HS-5 (cell line): ENCODE data around the gene GNAO1.

Experiments
- DNase-seq: peaks from one replicate; pipeline ENCODE4 v3.0.0-alpha.2; 2012; ENCODE audit warnings: low read depth

The GNAO1 gene

GRCh38 chr16:56336711-56337110, 145.4 kb downstream of the GNAO1 start:
- DNase-seq, result no peak

GRCh38 chr16:56337131-56337857, 146.0 kb downstream of the GNAO1 start:
- DNase-seq, result no peak

- no peak for DNase-seq
Observed at GRCh38 chr16:56337858-56338325, 146.6 kb downstream of the GNAO1 start.

DNA sequence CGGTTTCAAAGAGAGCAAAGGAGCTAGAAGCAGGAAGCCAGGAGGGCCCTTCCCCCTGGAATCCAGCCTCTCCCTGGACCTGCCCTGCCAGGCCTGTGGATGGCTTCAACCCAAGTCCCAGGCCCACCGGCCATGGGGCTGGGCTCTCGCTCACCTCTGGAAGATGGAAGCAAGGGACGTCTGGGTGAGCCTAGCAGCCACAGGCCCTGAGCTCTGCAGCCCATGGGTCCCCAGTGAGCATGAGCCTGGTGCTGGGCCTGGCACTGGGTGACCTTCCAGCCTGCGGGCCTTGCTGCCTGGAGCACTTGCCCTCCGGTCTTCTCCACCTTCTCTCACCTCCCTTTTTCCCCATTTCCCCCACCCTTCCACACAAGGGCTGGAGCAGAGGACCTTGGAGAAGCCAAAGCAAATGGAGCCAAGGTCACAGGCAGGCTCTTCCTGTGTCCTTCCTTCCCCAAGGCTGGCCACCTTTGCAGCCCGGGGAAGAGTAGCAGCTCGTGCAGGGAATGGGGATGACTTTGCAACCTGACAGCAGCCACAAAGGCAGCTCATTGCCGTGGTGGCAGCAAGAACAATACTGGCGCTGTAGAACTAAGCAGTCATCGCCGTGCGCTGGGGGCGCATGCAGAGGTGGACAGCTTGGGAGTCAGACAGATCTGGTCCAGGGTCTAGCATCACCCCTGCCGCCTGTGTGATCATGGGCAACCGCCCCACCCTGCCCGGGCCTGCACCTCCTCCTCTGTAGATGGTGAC, 147.5 kb downstream of the GNAO1 start:
- no peak for DNase-seq

DNA sequence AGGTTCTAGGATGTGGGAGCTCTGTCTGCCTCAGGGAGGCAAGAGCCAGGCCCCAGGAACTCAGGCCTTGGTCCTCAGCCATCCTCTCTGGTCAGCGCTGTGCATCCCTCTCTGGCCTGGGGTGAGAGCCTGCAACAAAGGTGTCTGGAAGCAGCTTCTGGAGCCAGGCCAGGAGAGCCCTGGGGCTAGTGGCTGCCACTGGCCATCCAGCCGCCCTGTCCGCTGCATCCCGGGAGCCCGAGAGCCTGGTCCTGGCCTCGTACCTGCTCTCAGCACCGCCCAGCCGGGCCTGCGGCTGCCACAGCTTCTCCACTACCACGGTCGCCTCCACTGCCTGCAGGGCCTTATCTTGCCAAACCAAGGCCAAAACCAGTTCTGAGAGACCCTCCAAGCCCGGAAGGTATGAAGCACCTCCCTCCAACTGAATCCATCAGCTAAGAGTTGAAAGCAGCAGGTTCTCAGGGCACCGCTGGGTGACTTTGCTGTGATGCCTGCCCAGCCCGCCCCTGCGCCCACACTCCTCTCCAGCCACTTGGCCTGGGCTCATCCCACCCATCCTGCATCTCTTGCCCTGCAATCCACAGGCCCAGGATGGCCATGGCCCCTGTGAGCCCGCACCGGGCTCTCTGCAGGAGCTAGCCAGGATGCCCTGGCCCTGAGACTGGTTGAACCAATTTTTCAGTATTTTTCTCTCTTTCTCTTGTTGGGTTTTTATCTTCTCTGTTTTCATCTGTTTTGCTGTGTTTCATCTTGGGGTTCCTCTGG, 148.3 kb downstream of the GNAO1 start:
- DNase-seq, result no peak

- DNase-seq, result no peak
Observed at GRCh38 chr16:56340416-56340815, 149.1 kb downstream of the GNAO1 start.

DNA sequence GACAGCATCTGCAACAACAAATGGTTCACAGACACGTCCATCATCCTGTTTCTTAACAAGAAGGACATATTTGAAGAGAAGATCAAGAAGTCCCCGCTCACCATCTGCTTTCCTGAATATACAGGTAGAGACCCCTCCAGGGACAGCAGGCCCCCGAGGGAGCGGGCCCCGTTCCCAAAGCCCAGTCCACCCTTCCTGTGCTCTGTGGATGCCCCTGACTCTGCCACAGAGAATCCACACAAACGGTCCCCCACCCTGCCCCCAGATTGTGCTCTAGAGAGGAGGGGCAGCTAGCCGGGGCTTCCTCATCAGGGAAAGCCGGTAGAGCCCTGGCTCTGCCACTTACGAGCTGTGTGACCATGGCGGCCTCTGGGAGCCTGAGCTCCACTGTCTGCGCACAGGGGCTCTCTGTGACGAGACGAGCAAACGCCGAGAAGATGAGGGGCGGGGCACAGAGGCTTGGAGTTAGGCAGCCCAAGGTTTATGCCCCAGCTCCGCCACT, 149.6 kb downstream of the GNAO1 start:
- no peak for DNase-seq

DNA sequence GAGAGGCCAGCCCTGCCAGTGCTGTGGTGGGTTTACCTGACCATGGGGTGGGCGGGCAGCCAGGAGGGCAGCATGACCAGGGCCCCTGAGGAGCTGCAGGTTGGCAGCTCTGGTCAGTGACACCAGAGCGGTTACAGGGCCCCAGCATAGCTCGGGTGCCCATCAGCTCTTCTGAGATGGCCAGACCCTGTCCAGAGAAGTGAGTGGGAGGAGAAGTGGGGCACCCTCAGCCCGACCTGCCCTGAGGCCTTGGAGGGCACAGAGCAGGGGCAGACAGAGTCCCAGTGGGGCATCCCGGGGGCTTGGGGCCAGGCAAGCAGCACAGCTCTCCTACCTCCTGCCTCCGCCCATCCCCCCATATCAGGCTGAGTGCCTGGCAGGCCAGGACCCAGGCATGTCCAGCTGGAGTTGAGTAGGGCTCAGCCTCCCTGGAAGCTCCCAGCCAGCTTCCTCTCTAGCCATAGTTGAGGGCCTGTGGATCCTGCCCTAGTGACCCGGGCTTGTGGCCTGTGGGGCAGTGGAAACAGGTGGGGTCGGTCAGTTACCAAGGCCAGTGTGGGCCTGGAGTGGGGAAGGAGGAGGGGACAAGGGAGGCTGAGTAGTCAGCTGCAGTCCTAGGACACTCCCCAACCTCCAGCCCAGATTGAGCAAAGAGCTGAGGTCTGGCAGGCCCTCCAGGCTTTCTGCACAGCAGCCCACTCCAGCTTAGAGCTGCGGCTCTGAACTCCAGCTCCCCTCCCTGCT, 150.5 kb downstream of the GNAO1 start:
- no peak for DNase-seq

DNA sequence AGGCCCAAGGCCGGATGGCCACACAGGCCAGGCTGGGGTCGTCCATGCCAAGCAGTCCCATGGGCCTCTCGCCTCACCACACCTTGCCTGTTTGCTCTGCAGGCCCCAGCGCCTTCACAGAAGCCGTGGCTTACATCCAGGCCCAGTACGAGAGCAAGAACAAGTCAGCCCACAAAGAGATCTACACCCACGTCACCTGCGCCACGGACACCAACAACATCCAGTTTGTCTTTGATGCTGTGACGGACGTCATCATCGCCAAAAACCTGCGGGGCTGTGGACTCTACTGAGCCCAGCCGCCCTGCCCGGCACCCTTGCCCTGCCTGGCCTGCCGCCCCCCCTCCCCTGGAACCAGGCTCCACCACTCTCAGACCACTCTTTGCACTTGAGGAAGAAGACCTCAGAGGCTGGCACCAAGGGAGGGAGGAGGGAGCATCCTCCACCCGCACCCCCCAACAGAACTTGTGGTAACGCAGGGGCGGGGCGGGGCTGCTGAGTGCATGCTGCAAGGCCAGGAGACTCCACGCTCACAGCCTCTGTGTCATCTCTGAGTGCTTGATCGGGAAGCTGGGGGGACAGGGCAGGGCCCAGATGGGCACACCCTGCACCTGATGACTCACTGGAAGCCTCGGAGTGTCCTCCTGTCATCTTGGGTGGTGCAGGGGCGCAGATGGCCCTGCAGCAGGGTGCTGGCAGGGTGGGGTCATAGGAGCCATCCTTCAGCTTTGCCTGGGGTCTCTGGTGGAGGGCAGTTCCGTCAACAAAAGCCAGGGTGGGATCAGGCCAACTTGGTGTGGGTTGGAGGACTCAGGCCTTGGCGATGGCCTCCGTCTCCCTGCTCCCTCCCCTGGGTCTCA, 152.6 kb downstream of the GNAO1 start:
- no peak for DNase-seq

- no peak for DNase-seq
Observed at GRCh38 chr16:56344518-56345405, 153.5 kb downstream of the GNAO1 start.

- DNase-seq, result no peak
Observed at GRCh38 chr16:56345406-56346050, 154.2 kb downstream of the GNAO1 start.

DNA sequence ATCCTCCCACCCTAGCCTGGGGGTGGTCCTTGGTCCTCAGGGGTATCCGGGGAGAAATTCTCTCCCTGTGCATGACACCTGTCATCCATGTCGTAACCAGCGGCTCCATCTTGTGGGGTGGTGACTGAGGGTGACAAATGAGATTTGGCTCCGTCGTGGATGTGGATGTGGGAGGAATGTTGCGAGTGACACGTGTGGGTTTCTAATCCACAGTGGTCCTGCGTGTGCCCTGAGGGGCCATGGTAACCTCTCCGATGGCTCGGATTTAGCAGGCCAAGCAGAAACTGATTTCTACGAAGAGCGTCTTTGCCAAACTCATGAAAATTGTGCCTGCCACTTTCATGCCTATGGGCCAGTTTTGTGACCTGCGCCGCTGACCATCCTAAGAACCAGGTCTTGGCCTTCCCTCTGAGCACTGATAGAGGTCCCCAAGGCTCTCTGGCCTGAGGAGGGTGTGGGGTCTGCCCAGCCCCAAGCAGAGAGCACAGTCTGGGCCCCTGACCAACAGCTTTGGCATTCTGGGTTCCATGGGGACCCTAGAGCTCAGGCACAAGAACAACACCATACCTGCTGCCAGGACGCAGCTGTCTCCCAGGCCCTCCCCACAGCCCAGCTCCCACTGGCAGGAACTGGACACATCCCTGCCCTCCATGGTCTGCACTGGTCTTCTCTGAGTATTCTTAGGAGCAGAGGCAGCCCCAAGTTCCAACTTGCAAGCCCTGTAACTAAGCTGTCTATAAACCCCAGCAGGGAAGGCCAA, 155.0 kb downstream of the GNAO1 start:
- no peak for DNase-seq

DNA sequence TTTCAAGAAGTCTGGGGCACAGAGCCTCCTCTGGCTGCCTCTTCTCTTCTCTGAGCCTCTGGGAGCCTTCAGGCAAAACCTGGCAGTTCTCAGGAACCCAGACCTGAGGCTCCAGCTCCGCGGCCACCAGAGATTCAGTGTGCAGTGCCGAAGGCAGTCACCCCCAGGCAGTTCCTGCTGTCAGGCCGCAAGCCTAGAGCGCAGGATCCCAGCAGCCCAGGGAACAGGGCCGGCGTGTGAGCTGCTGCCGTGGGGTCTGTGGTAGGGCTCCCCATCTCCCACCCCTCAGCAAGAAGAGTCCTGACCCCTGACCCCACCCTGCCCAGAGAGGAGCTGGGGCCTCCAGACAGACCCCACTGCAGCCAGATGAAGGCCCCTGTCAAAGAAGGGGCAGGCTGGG, 155.9 kb downstream of the GNAO1 start:
- no peak for DNase-seq

GRCh38 chr16:56347670-56348069, 156.4 kb downstream of the GNAO1 start:
- no peak for DNase-seq

GRCh38 chr16:56348168-56349085, 157.1 kb downstream of the GNAO1 start:
- no peak for DNase-seq

- no peak for DNase-seq
Observed at GRCh38 chr16:56349086-56349415, 157.8 kb downstream of the GNAO1 start.

DNA sequence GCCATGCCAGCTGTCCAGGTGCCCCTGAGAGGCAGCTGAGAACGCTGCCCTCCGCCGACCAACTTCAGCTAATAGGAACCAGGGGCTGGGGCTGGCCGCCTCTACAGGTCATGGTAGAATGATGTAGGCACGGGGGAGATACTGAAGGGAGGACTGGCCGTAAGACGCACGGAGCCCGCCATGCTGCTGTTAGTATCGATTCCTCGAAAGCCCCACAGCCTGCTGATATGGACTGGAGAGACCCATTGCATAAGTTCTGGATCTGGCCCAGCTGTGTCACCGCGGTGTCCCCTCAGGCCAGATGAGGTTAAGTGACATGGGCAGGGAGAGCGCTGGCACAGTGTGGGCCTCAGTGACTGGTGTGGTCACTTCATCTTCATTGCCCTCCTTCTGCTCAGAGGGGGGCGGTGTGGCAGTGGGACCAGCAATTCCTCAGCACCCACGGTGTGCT, 158.4 kb downstream of the GNAO1 start:
- no peak for DNase-seq
